AML-193 (cell line): Measurements from ENCODE around the gene SIAH1.
A peak's percentile ranks its signal among the peaks of the same experiment; 100 is the strongest.
"Not testable (repeated sequence)": the region's sequence is repeated elsewhere in the genome, so short reads cannot be mapped to it uniquely, and the experiment has no call there.

Experiments
- DNase-seq, 2 experiments: peaks; one replicate each; lab custom pipeline; 2025; lab: John Stamatoyannopoulos, UW

SIAH1 gene

GRCh38 chr16:48366165-48367093 is 18.8 kb downstream of the SIAH1 start:
- DNase-seq: peak; percentile 68 to 72

- peak; percentile 32 to 47 for DNase-seq
These were observed 19.5 kb downstream of the SIAH1 start for GRCh38 chr16:48365601-48366164.

- no peak for DNase-seq
These were observed 20.1 kb downstream of the SIAH1 start for GRCh38 chr16:48365025-48365600.

GRCh38 chr16:48361540-48362144 is 23.6 kb downstream of the SIAH1 start:
- DNase-seq: no peak

DNA sequence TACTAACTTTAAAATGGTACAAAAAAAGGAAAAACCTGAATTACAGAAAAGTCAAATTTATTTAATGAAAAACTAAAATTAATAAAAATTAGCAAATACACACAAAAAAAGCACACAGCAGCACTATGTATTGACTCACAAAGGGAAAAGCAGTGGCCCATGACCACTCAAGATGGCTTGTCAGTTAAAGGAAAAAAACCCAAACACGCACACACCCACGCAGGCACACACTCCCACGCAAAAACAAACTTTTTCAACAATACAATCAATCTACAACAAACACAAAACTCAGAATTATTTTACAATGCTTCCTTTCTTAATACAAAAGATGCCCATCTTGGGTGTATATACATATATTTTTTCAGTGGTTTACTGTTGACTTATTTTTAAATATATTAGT is 24.2 kb downstream of the SIAH1 start:
- DNase-seq: no peak

- DNase-seq: no peak
These were observed 25.2 kb downstream of the SIAH1 start for GRCh38 chr16:48359983-48360382.

DNA sequence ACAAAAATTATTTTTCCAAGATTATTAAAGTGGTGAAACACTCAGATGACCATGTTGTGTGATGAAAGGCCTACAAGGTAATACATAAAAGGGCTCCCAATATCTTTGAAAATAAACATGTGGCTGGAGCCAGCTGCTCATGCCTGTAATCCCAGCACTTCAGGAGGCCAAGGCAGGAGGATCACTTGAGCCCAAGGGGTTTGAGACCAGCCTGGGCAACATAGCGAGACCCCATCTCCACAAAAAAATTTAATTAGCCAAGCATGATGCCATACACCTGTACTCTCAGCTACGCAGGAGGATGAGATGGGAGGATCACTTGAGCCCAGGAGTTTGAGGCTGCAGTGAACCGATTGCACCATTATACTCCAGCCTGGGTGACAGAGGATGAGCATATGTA is 26.8 kb downstream of the SIAH1 start:
- DNase-seq: no peak

- no peak for DNase-seq
These were observed 28.4 kb downstream of the SIAH1 start for GRCh38 chr16:48356633-48357376.

GRCh38 chr16:48354877-48355855 is 30.0 kb downstream of the SIAH1 start:
- DNase-seq: no peak

GRCh38 chr16:48354385-48354784 is 30.8 kb downstream of the SIAH1 start:
- not testable (repeated sequence) for DNase-seq

DNA sequence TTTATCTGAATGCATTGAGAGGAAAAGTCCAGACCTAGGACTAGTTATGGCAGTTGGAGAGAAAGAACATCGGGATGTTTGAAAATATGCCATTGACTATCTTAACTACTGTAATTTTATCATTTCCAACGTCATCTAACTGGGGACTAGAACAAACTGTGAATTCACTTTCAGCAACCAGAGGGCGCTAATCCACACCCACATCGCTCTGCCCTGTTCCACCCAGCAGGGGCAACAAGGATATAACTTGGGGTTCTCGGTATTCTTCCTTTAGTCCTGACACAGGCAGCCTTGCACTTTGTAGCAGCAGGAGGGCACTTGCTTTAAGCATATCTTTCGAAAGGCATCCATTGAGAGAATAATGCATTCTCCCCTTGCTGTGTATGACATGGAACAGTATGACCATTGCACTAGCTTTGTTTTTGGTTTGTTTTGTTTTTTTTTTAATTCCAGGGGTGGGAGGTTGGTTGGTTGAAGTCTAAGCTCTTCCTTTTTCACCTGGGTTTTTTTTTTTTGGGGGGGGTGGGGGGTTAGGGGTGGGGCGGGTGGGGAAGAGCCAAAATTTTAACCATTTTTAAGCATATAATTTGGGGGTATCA is 31.5 kb downstream of the SIAH1 start:
- DNase-seq: peak; percentile 83 to 86

GRCh38 chr16:48352648-48353390 is 32.4 kb downstream of the SIAH1 start:
- DNase-seq: no peak

DNA sequence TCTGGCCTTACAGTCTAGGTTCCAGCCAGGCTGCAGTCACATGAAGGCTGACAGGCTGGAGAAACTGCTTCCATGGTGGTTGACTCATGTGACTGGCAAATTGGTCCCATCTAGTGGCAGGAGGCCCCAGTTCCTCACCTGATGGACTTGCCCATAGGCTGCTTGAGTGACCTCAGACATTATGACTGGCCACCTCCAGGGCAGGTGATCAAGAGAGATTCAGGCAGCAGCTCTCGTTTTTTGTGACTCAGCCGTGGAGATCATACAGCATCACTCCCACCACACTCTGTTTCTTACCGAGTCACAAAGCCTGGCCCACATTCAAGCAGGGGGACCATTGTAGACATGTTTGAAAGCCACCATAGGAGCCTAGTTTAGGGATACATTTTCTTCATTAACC is 34.5 kb downstream of the SIAH1 start:
- no peak for DNase-seq

DNA sequence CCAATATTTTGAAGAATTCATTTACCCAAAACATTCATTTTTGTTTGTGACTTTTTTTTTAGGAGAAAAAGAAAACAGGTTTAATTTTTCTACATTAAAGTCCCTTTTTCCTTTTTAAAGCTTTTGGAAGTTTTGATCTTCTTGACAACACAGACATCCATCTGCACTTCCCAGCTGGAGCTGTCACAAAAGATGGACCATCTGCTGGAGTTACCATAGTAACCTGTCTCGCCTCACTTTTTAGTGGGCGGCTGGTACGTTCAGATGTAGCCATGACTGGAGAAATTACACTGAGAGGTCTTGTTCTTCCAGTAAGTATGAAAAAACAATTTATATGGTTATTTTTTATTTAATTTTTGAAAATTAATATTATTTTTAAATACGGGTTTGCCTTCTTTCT is 37.2 kb downstream of the SIAH1 start:
- DNase-seq: no peak

DNA sequence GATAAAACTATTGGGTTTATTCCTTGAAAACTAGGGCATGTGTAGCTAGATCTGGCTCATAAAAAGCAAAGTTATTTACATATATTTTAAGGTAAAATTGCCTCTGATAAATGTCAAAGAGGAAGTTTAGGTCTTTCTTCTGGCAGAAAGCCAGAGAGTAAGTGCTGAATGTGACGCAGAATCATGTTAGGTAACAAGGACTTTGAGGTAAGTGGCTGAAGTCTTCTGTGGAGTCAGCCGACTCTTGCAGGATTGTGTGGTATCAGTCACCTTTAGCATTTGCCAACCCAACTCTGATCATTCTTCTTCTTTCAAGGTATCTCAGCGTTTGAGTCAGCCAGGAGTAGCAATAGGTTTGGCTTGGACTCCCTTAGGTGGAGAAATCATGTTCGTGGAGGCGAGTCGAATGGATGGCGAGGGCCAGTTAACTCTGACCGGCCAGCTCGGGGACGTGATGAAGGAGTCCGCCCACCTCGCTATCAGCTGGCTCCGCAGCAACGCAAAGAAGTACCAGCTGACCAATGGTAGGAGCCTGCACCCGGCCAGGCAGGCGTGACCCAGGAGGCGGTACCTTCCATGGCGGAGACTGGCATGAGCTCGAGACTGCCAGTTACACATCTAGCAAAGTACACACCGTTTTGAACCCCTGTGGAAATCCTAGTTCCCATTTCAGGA is 37.9 kb downstream of the SIAH1 start:
- DNase-seq: no peak

DNA sequence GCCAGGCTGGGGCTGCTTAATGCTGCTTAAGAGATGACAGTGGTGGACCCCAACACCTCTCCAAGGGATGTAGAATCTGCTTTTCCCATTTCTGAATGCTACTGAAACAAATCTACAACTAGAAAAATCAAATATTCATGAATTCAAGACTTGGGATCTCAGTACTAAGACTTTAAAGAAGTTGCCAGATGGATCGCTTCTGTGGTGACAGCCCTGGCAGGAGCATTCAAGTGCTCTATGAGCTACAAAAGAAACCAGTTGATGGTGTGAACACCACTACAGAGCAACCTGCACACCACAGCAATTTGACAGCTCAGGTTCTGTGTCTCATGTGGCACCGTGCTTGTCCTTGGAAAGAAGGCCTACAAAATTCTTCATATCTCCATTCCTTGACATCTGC is 42.6 kb downstream of the SIAH1 start:
- DNase-seq: no peak

DNA sequence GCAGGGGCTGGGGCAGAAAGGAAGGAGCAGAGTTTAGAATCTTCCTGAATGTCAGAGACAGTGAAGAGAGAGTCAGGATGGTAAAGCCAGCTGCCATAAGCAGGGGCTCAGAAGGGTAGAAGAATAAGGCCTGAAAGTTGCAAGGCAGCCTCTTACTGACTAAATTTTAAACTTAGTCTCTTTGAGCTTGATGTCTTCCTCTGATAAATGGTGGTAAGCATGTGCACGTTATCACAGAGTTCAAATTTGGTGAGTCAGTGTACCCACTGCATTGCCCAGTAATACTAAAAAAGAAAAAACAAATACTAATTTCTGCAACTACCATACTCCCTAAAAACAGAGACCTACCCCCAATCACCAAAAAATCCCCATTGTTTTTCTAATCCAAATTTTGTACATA is 45.2 kb downstream of the SIAH1 start:
- no peak for DNase-seq

- DNase-seq: no peak
These were observed 49.3 kb downstream of the SIAH1 start for GRCh38 chr16:48335961-48336360.

DNA sequence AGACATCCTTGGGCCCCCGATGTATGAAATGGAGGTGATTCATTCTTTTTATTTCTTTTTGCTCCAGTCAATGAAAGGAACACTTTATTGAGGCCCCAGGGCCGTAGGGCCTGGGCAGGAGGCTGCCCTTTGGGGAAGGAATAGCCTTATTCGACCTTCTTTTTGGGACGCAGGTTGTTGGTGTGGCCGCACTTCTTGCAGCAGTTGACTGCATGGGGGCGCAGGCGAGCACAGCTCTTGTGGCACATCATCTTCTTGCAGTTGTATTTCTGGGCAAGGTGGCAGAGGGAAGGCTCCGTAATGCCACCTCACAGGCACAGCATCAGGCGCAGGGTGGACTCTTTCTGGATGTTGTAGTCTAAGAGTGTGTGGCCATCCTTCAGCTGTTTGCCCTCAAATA is 50.9 kb downstream of the SIAH1 start:
- no peak for DNase-seq
